GM15510 (cell line): ENCODE measurements around the gene CCR8.

Experiments used
- POLR2A ChIP-seq: IDR thresholded peaks from 3 replicates; pipeline ENCODE4 v1.6.1; 2011; ENCODE audit warnings: borderline replicate concordance; ENCODE audit not compliant: insufficient read length; ENCODE audit errors: extremely low read depth

The CCR8 gene, protein sequence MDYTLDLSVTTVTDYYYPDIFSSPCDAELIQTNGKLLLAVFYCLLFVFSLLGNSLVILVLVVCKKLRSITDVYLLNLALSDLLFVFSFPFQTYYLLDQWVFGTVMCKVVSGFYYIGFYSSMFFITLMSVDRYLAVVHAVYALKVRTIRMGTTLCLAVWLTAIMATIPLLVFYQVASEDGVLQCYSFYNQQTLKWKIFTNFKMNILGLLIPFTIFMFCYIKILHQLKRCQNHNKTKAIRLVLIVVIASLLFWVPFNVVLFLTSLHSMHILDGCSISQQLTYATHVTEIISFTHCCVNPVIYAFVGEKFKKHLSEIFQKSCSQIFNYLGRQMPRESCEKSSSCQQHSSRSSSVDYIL

DNA sequence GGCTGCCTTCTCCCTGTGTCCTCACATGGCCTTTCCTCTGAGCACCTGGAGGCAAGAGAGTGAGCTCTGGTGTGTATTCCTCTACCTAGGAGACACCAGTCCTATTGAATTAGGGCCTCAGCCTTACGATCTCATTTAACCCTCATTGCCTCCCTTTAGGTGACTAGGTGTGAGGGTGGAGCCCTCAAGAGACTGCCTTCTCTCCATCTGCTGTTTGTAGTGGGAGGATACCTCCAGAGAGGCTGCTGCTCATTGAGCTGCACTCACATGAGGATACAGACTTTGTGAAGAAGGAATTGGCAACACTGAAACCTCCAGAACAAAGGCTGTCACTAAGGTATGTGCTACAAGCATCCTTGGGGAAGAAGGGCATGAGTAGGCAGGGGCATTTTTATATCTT is at the start of gene CCR8:
Gene CCR8, plus strand, starts transcription at position 217 of the 400 bp plus-strand sequence. CDS start 2,623 bp downstream, outside the sequence.
- no peak for TF ChIP-seq POLR2A

GRCh38 chr3:39279745-39280517 is 49.6 kb upstream of the CCR8 start, which contains the start of gene CX3CR1:
TSS of gene CX3CR1 (minus strand) at chr3:39280036. CDS start at chr3:39266509, 13,527 bp downstream.
- no peak for TF ChIP-seq POLR2A

GRCh38 chr3:39280571-39280970 is 48.9 kb upstream of the CCR8 start:
- no peak for TF ChIP-seq POLR2A

GRCh38 chr3:39281533-39281932 is 48.0 kb upstream of the CCR8 start:
- no peak for TF ChIP-seq POLR2A

DNA sequence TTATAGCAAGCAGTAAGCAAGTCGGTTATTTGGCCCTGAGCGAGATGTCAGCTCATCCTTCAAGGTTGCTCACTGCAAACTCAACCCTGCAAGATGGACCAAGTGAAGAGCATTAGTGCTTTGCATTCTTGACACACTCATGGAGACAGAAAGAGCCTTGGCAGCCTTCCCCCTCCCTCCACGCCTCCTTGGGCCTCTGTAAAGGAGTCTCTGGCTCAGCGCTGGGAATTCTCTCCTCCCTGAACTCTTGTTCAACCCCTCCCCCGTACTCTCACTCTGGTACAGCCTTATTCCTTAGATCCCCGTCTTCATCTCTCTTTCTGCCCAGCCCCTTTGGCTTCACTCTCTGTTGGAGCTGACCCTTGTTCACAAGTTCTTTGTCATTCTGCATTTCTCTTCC is 47.5 kb upstream of the CCR8 start:
- no peak for TF ChIP-seq POLR2A

DNA sequence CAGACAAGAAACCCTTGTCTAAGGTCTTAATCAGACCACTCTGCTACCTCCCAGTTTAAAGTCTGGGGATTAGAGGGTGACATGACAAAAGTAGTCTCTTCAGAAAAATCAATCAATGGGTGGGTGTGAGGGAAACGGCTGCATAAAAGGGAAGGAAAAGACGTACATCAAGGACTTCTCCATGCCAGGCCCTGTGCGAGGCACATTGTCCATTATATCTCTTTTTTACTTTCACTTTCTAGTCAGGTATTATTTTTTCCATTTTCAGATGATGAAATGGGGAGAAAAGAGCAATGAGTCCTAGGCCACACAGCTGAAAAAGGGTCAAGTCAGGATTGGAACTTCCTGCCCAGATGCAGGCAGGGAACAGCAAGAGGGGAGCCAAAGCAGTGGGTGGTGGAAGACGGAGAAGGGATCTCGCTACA is 45.0 kb upstream of the CCR8 start:
- no peak for TF ChIP-seq POLR2A

DNA sequence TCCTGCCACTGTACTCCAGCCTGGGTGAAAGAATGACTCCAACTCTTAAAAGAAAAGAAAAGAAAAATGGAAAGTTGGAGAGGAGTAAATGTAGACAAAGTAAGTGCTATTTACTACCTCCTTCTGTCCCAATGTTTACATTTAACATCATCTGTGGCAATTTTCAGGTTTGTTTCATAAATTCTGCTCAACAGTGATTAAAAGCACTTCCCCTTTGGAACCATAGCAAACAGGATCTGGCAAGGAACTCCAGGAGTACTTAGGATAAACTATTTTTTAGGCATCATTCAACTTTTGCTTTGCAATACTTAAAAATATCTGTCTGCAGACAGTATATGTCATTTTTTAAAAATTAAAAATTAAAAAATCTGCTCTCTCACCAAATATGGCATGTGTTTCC is 44.2 kb upstream of the CCR8 start:
- TF ChIP-seq POLR2A, result no peak

DNA sequence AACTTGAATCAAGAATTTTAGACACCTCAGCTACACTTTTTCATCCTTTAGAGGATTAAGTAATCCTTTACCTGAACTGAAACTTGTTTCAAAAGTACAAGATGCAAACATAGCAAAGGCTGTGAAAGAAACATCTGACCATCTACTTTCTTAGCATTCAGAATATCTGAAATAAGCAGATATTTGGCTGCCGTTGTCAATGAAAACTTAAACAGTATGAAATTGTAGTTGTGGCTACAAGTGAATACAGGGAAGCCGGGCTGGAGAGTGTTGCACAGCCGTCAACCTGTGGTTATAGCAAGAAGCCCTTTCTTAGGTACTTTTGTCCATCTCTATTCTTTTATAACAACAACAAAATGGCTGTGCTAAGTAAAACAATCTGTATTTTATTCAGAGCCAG is 42.7 kb upstream of the CCR8 start:
- TF ChIP-seq POLR2A, result no peak

DNA sequence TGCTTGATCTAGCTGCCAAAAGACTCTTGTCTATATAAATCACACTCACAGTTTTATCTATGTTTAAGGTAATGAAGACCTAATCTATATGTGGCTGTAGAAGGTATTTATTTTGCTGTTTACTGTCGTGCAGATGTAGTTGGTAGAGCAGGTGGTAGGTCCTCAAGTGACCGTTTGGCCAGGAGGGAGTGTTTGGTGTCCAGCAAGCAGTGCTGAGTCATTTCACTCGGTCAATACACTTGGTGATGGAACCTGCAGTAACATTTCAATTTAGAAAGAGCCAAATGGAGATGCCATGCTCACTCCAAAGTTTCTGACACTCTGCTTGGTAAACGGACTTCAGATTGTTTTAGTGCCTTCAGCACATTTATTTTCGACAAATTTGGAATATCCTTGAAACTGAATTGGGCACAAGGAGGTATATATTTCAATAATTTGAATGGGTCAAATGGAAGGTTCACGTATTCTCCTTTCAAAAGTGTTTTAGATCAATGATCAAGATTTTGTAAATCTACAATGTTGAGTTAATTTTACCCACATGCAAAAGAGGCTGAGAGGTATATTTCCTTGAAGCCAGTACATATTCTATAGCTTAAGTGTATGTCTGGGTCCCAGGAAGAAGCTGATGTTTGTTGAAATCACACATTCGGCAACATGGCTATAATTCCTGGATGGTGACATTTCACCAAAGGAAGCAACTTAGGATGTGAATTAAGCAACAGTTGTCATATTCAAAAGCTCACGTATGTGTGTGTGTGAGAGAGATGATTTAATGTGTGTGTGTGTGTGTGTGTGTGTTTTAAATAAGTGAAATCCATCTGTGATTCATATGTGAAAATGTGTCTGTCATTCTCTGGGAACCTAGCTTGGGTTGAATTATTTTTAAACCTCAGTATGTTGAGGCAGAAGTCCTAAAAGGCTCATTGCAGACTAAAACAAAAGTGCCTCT is 42.0 kb upstream of the CCR8 start:
- no peak for TF ChIP-seq POLR2A

- TF ChIP-seq POLR2A, result no peak
Observed at GRCh38 chr3:39288300-39288808, 41.2 kb upstream of the CCR8 start.

DNA sequence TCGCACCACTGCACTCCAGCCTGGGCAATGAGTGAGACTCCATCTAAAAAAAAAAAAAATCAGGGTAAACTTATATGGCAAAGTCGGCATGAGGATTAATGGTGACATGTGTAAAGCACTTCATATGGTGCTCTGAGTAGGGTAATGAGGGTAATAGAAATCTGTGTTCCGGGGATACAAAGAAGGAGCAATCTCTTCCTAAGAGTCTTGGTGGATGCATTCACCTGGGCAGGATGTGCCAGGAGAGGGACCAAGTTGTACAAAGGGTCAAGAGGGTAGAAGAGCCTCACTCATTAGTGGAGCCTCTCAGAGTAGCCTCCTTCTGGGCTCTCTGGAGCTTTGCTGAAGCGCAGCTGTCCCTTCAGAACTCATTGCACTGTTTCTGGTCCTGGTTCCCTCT is 40.4 kb upstream of the CCR8 start:
- TF ChIP-seq POLR2A, result no peak

DNA sequence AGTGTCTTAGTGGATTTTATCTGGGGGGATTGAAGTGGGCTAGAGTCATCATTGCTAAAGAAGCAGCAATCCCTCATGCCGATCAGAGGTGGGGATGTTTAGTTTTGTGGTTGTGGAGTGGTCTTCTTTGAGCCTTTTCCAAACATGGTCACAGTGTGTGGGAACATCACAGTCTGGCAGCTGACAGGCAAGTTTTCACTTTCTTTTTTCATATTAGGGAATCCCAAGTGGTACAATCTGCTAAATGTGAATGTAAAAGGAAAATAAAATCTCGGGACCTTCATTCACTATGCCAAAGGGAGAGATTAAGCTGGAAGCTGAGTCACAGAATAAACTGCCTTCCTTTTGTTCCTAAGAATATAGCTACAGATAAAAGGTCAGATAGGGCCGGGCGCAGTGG is 39.3 kb upstream of the CCR8 start:
- no peak for TF ChIP-seq POLR2A

DNA sequence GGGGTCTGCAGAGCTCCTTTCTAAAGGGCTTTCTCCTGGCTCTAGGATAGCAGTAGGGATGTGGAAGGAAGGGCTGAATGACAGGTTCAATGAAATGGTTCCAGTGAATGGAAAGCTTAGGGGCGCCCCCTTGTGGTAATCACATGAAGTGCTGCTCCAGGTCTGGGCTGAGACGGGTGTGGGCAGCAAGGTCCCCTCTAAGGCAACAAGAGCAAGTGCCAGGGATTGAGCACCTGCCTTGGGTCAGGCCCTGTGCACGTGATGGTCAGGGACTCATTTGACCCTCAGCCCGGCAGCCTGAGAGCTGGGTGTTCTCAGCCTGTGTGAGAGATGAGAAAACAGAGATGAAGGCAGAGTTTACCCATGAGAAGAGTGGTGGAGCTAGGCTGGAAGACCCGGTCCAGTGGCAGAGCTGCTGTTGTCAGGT is 37.6 kb upstream of the CCR8 start:
- TF ChIP-seq POLR2A, result no peak

- no peak for TF ChIP-seq POLR2A
Observed at GRCh38 chr3:39292961-39293360, 36.5 kb upstream of the CCR8 start.

- TF ChIP-seq POLR2A, result no peak
Observed at GRCh38 chr3:39294446-39295183, 34.9 kb upstream of the CCR8 start.
